H1 (cell line): ENCODE measurements around the gene FGR. TPM values are rescaled to one million over a fixed set of nuclear protein-coding genes. Genes with fewer than 3 reads are reported as not detected.
A peak's percentile ranks its signal among the peaks of the same experiment; 100 is the strongest.

Source experiments
- CTCF ChIA-PET: fragments of 300-600 bp; sonication (Branson Sonifier 250); formaldehyde crosslinking; loops from one replicate; lab custom pipeline; 2021; ENCODE audit not compliant: partially characterized antibody; lab: Charles Lee
- POLR2A ChIA-PET: fragments of 300-600 bp; sonication (Branson Sonifier 250); formaldehyde crosslinking; loops from one replicate; lab custom pipeline; 2021; ENCODE audit warnings: inconsistent platforms; ENCODE audit not compliant: partially characterized antibody; lab: Charles Lee
- DNase-seq, 2 experiments: peaks; one replicate each; pipeline versions ENCODE4 v3.0.0 to v3.0.0-alpha.2; 2010 to 2022; ENCODE audit warnings: low spot score in 2 of 2, low read depth in 1 of 2, mixed read lengths in 1 of 2
- FAIRE-seq: peaks from 2 replicates; lab custom pipeline; 2011; peaks lifted over from hg19 to GRCh38; lab: Jason Lieb, UNC
- H2AFZ ChIP-seq: 2 replicates; pipeline ENCODE4 v1.8.1; 2012; ENCODE audit warnings: low read length, inconsistent platforms
- H2AK5ac ChIP-seq: 2 replicates; pipeline ENCODE4 v1.6.1; 2013; ENCODE audit warnings: low read depth, low read length
- H2BK120ac ChIP-seq: replicated peaks from 2 replicates; pipeline ENCODE3; 2013; ENCODE audit warnings: low read depth, low read length, inconsistent platforms
- H2BK12ac ChIP-seq: 2 replicates; pipeline ENCODE4 v1.6.1; 2013; ENCODE audit warnings: low read depth, low read length
- H2BK15ac ChIP-seq: 2 replicates; pipeline ENCODE4 v1.6.1; 2013; ENCODE audit warnings: low read length
- H2BK20ac ChIP-seq: 2 replicates; pipeline ENCODE4 v1.6.1; 2013; ENCODE audit warnings: low read length
- H2BK5ac ChIP-seq: 2 replicates; pipeline ENCODE4 v1.6.1; 2013; ENCODE audit warnings: low read depth, low read length
- H3K14ac ChIP-seq: 2 replicates; pipeline ENCODE4 v1.6.1; 2013; ENCODE audit warnings: inconsistent platforms; ENCODE audit not compliant: insufficient read length
- H3K18ac ChIP-seq: 2 replicates; pipeline ENCODE4 v1.6.1; 2013; ENCODE audit warnings: low read length; ENCODE audit errors: extremely low read depth
- H3K23ac ChIP-seq: 2 replicates; pipeline ENCODE4 v1.6.1; 2013; ENCODE audit warnings: inconsistent platforms; ENCODE audit not compliant: insufficient read length
- H3K23me2 ChIP-seq: 2 replicates; pipeline ENCODE4 v1.6.1; 2013; ENCODE audit warnings: low read depth, low read length
- H3K27ac ChIP-seq: 2 replicates; pipeline ENCODE4 v1.6.1; 2011; ENCODE audit warnings: low read depth, low read length, inconsistent platforms
- H3K27me3 ChIP-seq, 4 experiments: replicated peaks in 1 of 4; 1 replicate in 1 of 4; 2 replicates in 3 of 4; pipeline versions ENCODE4 v1.6.1 to v1.8.1; 2011 to 2013; ENCODE audit warnings: low read length in 3 of 4, mild to moderate bottlenecking in 3 of 4, inconsistent platforms in 2 of 4, mixed read lengths in 2 of 4, moderate library complexity in 1 of 4; ENCODE audit not compliant: control insufficient read depth in 3 of 4, insufficient read depth in 3 of 4; ENCODE audit errors: extremely low read depth in 1 of 4
- H3K36me3 ChIP-seq, 4 experiments: 2 replicates each; pipeline versions ENCODE4 v1.6.1 to v1.8.1; 2011 to 2013; ENCODE audit warnings: mild to moderate bottlenecking in 4 of 4, low read length in 3 of 4, moderate library complexity in 2 of 4, control low read depth in 1 of 4, inconsistent platforms in 1 of 4; ENCODE audit not compliant: insufficient read depth in 4 of 4, control insufficient read depth in 2 of 4
- H3K4ac ChIP-seq: replicated peaks from 2 replicates; pipeline ENCODE3; 2013; ENCODE audit warnings: low read length, low read depth, mixed read lengths, inconsistent platforms; ENCODE audit not compliant: insufficient read length
- H3K4me1 ChIP-seq, 4 experiments: replicated peaks in 1 of 4; 1 replicate in 1 of 4; 2 replicates in 3 of 4; pipeline versions ENCODE4 v1.6.1 to v1.8.1; 2011 to 2013; ENCODE audit warnings: low read length in 3 of 4, inconsistent platforms in 2 of 4, mixed read lengths in 1 of 4; ENCODE audit not compliant: insufficient read depth in 4 of 4, control insufficient read depth in 3 of 4
- H3K4me2 ChIP-seq, 2 experiments: 2 replicates each; pipeline versions ENCODE4 v1.6.1 to v1.8.1; 2011 to 2013; ENCODE audit warnings: low read depth in 2 of 2, low read length in 2 of 2, control low read depth in 1 of 2, inconsistent platforms in 1 of 2, mild to moderate bottlenecking in 1 of 2; ENCODE audit not compliant: insufficient read depth in 1 of 2
- H3K4me3 ChIP-seq, 4 experiments: fragments of 200-600, 300-600 bp in 1 of 4; sonication (generic), shearing (Covaris generic), sonication (Bioruptor Twin) in 1 of 4; 2 replicates each; pipeline versions ENCODE4 v1.5.1 to v1.8.1; 2011 to 2016; ENCODE audit warnings: low read length in 4 of 4, low read depth in 3 of 4, control low read depth in 2 of 4, inconsistent platforms in 2 of 4, mild to moderate bottlenecking in 2 of 4, mixed read lengths in 1 of 4, moderate library complexity in 1 of 4; ENCODE audit not compliant: insufficient read depth in 2 of 4; ENCODE audit errors: extremely low read depth in 1 of 4
- H3K56ac ChIP-seq: replicated peaks from 2 replicates; pipeline ENCODE3; 2013; ENCODE audit warnings: low read depth, mild to moderate bottlenecking, mixed read lengths, low read length, inconsistent platforms; ENCODE audit not compliant: insufficient read length
- H3K79me1 ChIP-seq: 2 replicates; pipeline ENCODE4 v1.6.1; 2013; ENCODE audit warnings: low read depth, low read length, control low read depth
- H3K79me2 ChIP-seq, 2 experiments: 2 replicates each; pipeline versions ENCODE4 v1.6.1 to v1.8.1; 2012 to 2013; ENCODE audit warnings: low read length in 2 of 2, mild to moderate bottlenecking in 2 of 2, inconsistent platforms in 1 of 2; ENCODE audit not compliant: insufficient read depth in 2 of 2, control insufficient read depth in 1 of 2
- H3K9ac ChIP-seq, 4 experiments: replicated peaks in 1 of 4; 1 replicate in 1 of 4; 2 replicates in 3 of 4; pipeline versions ENCODE4 v1.6.1 to v1.8.1; 2011 to 2013; ENCODE audit warnings: low read depth in 3 of 4, low read length in 3 of 4, control low read depth in 2 of 4, mild to moderate bottlenecking in 2 of 4, moderate library complexity in 2 of 4, inconsistent platforms in 1 of 4; ENCODE audit errors: extremely low read depth in 1 of 4
- H3K9me3 ChIP-seq, 2 experiments: 2 replicates each; pipeline versions ENCODE4 v1.6.1 to v1.8.1; 2012 to 2013; ENCODE audit warnings: mild to moderate bottlenecking in 2 of 2, moderate library complexity in 2 of 2, control low read depth in 1 of 2, inconsistent platforms in 1 of 2, low read depth in 1 of 2, low read length in 1 of 2, mixed read lengths in 1 of 2; ENCODE audit not compliant: insufficient read depth in 2 of 2
- H4K20me1 ChIP-seq, 2 experiments: replicated peaks in 1 of 2; 2 replicates each; pipeline versions ENCODE3 to v1.8.1; 2011 to 2013; ENCODE audit warnings: inconsistent platforms in 2 of 2, low read length in 2 of 2, mild to moderate bottlenecking in 1 of 2; ENCODE audit not compliant: insufficient read depth in 2 of 2, control insufficient read depth in 1 of 2
- H4K5ac ChIP-seq: 2 replicates; pipeline ENCODE4 v1.6.1; 2013; ENCODE audit warnings: low read length, low read depth, mixed read lengths, inconsistent platforms; ENCODE audit not compliant: insufficient read length
- H4K8ac ChIP-seq: 2 replicates; pipeline ENCODE4 v1.8.0; 2013; ENCODE audit warnings: mild to moderate bottlenecking, moderate library complexity, low read length, inconsistent platforms; ENCODE audit not compliant: insufficient read depth; ENCODE audit errors: extremely low read depth
- H4K91ac ChIP-seq: replicated peaks from 2 replicates; pipeline ENCODE3; 2013; ENCODE audit warnings: low read length, mixed read lengths, inconsistent platforms; ENCODE audit not compliant: insufficient read length
- CBX5 ChIP-seq: fragments of 300-800, 300-1000 bp; sonication (generic); IDR thresholded peaks from 2 replicates; pipeline ENCODE4 v1.7.1; 2016; ENCODE audit warnings: antibody characterized with exemption, low read length, low read depth
- EP300 ChIP-seq, 2 experiments: IDR thresholded peaks; 1 replicate in 1 of 2; 2 replicates in 1 of 2; pipeline ENCODE4 v1.6.1; 2011 to 2012; ENCODE audit warnings: low read depth in 2 of 2, low read length in 2 of 2, mild to moderate bottlenecking in 2 of 2, borderline replicate concordance in 1 of 2, inconsistent platforms in 1 of 2, moderate library complexity in 1 of 2
- POU5F1 ChIP-seq: IDR thresholded peaks from 2 replicates; pipeline ENCODE4 v1.6.1; 2011; ENCODE audit warnings: low read depth, mild to moderate bottlenecking, low read length, moderate library complexity
- SIX5 ChIP-seq: IDR thresholded peaks from 2 replicates; pipeline ENCODE4 v1.6.1; 2011; ENCODE audit warnings: mild to moderate bottlenecking, low read depth, low read length
- SP1 ChIP-seq: IDR thresholded peaks from 2 replicates; pipeline ENCODE4 v1.6.1; 2011; ENCODE audit warnings: low read depth, low read length
- WGBS, 2 experiments: shearing (Covaris generic) in 1 of 2; methylation state at CpG; one replicate each; pipeline versions ENCODE4 v1.1.6 to v1.1.7; 2013 to 2015; ENCODE audit warnings: low lambda C conversion rate in 2 of 2, mixed read lengths in 2 of 2, inconsistent platforms in 1 of 2, low coverage in 1 of 2, missing lambda C conversion rate in 1 of 2; ENCODE audit not compliant: insufficient replicate concordance in 2 of 2, insufficient coverage in 1 of 2, insufficient read length in 1 of 2; ENCODE audit errors: extremely low coverage in 1 of 2, missing lambda C conversion rate in 1 of 2; 5-methylcytosine and 5-hydroxymethylcytosine counted together
- polyA plus RNA-seq, 7 experiments: library from polyadenylated mRNA; depleted of rRNA in 3 of 7; stranded (reverse) in 5 of 7; unstranded in 2 of 7; fragments of >200 nt in 5 of 7; fragments of 200-250 nt in 2 of 7; gene quantifications; 1 replicate in 5 of 7; 2 replicates in 1 of 7; 4 replicates in 1 of 7; pipeline versions ENCODE4 v1.2.1 to v1.2.3, GENCODE V29; 2011 to 2013; ENCODE audit warnings: missing spikeins in 2 of 7, mixed read lengths in 2 of 7
- total RNA-seq: library from RNA; stranded (reverse); fragmentation: NEBNext Ultra II Directional; extraction: Animal tissue kit (Norgen Biotek cat#: 25700); gene quantifications from 2 replicates; pipeline ENCODE4 v1.2.1, GENCODE V29; 2021

The FGR gene
- total and polyA plus RNA-seq, 2 of the 8 experiments (the other 6 are each of a cell fraction or from before 2014, with no cell fraction given) = 0.22 to 0.95 TPM

GRCh38 chr1:27622828-27623227 lies 12.2 kb downstream of the FGR start:
- no peaks in the 10 kb centered on the region for H3K79me2 ChIP-seq
- DNase-seq = no peak
- H2BK120ac ChIP-seq = no peak overlapping the region
- no peaks in the 10 kb centered on the region for H3K27me3 ChIP-seq
- H2AFZ ChIP-seq = no peak overlapping the region
- no peak overlapping the region for H2BK20ac ChIP-seq
- no peaks in the 10 kb centered on the region for H3K36me3 ChIP-seq
- H2BK5ac ChIP-seq = peak overlapping the region; percentile 60; the same call in 1 of the 2 replicates
- no peak for FAIRE-seq
- H3K9ac ChIP-seq = no peak overlapping the region
- H4K8ac ChIP-seq = no peak overlapping the region
- H3K4ac ChIP-seq = no peak overlapping the region
- no peak overlapping the region; a peak in 1 of 8 replicates for H3K4me3 ChIP-seq
- peak overlapping the region; percentile 92 for H4K91ac ChIP-seq
- POLR2A ChIA-PET = interaction anchor here (0.7 to 1.2 kb wide), 2 partner anchors 10 to 51 kb away, joined by 3 to 4 read pairs; no protein-coding TSS in a partner anchor
- peak overlapping the region; percentile 1; the same call in 1 of the 2 replicates for H2AK5ac ChIP-seq
- peak overlapping the region; percentile 29; the same call in 1 of the 2 replicates for H2BK12ac ChIP-seq
- H4K20me1 ChIP-seq = peaks cover 0 to 1% of the 10 kb centered on the region in 2 experiments
- 68% methylated on average over 4 of the region's 4 CpGs; no CpG with 5 or more reads in 1 of the 2 experiments for WGBS, 2 experiments
- H3K27ac ChIP-seq = no peak overlapping the region
- TF ChIP-seq CBX5 (no peak), SIX5 (no peak), SP1 (no peak), EP300 (IDR thresholded peaks at IDR 0.05; ENCODE audit: borderline replicate concordance in 1 of 2, low read depth in 2 of 2, low read length in 2 of 2) (0 out of 3 replicates have a peak, but pooled peaks of 1 of the 2 experiments have one; percentile 29), POU5F1 (peak; percentile 71)
- H3K4me1 ChIP-seq = peaks cover 0 to 13% (median 6%) of the 10 kb centered on the region in 4 experiments; a peak in 6 of 7 replicates
- peak overlapping the region in 1 of 2 experiments; percentile 24; a peak in 1 of 4 replicates for H3K4me2 ChIP-seq
- peak overlapping the region; percentile 71 for H3K18ac ChIP-seq
- H3K56ac ChIP-seq = no peak overlapping the region
- CTCF ChIA-PET = interaction anchor here (0.6 to 37.8 kb wide), 5 partner anchors 15 to 684 kb away, joined by 3 to 1807 read pairs (median 129); partner anchors contain the start of genes AHDC1 and IFI6
- H3K23ac ChIP-seq = no peak overlapping the region
- peaks cover 3% of the 10 kb centered on the region; the same call in 1 of the 2 replicates for H3K79me1 ChIP-seq
- no peak overlapping the region for H4K5ac ChIP-seq
- H3K23me2 ChIP-seq = no peaks in the 10 kb centered on the region
- no peaks in the 10 kb centered on the region for H3K9me3 ChIP-seq
- no peak overlapping the region for H2BK15ac ChIP-seq
- no peak overlapping the region for H3K14ac ChIP-seq
